SKM-1 (cell line): Measurements from ENCODE around the gene RECK.
A peak's percentile ranks its signal among the peaks of the same experiment; 100 is the strongest.
"Not testable (repeated sequence)": the region's sequence is repeated elsewhere in the genome, so short reads cannot be mapped to it uniquely, and the experiment has no call there.

Source experiments
- DNase-seq: peaks from one replicate; lab custom pipeline; 2025; ENCODE audit not compliant: unreplicated experiment; lab: John Stamatoyannopoulos, UW

The RECK gene

DNA sequence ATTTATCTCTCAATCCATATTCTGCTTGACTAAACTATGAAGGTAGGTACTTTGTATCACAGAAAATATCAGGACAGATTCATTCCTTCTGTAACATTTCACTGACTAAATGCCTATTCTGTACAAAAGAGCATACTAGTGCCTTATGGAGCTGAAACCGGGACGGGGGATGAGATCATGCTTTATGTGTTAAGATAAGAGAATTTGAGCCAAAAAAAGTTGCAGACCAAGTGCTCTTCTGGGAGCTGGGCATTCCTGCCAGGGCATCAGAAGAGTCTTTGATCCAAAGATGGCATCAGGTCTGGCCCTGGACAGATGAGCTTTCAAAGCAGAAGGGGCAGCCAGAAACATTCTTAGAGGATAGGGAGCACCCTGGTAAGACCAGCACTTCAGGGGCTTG lies 72.4 kb downstream of the RECK start:
- no peak for DNase-seq

DNA sequence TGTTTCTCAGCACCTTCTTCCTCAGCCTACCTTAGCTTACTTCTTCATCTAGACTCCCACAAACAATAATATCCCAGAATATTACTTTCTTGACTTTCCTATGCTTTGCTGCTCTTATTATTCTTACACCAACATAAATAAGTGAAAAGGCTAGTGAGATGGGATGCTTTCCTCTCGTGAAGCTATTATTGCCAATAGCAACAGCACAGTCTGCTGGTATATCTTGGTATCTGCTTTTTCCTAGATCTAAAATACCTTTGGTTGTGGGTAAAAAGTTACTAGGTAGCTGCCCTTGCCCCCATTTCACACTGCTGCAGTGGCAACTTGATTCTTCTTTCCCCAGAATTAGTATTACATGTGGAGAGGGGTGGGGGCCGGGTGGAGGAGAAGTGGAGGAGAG lies 73.7 kb downstream of the RECK start:
- DNase-seq, result no peak

GRCh38 chr9:36112516-36112915 lies 75.8 kb downstream of the RECK start:
- no peak for DNase-seq

DNA sequence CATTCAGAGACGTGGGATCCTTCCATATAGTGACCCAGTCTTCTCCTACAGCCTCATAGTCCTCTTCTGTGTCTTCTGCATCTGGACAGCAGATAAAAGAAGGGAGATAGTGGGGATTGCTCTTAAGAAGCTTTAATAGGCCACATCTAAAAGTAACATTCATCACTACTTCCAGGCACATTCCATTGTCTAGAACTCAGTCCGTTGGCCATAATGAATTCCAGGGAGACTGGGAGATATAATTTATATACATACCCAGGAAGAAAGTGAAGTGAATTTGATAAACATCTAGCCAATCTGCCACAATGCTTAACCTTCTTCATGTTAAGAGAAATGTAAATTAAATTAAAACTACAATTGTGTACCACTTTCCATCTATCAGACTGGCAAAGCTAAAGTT lies 77.3 kb downstream of the RECK start:
- no peak for DNase-seq

DNA sequence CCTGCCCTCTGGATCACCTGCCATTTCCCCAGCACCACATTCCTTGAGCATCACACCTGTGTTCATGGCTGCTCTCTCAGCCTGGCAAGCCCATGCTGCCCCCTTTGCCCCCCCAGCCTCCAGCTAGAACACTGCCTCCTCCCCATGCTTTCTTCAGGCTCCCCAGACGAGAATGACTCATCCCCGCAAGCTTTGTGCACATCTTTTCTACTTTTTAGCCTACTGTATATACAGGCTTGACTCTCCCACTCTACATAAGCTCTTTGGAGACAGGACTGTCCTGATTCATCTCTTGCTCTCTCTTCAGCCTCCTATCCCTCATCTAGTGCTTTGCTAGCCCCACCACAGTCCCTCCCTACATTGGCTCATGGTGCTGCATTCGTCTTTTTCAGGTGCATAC lies 79.9 kb downstream of the RECK start:
- no peak for DNase-seq

GRCh38 chr9:36118201-36118600 lies 81.5 kb downstream of the RECK start:
- DNase-seq, result no peak

- DNase-seq, result no peak
These were observed 82.0 kb downstream of the RECK start for GRCh38 chr9:36118706-36119105.

- DNase-seq, result no peak
These were observed 82.8 kb downstream of the RECK start for GRCh38 chr9:36119476-36119875.

GRCh38 chr9:36120705-36121104 lies 84.0 kb downstream of the RECK start:
- DNase-seq, result no peak

- DNase-seq, result no peak
These were observed 85.3 kb downstream of the RECK start for GRCh38 chr9:36121971-36122370.

DNA sequence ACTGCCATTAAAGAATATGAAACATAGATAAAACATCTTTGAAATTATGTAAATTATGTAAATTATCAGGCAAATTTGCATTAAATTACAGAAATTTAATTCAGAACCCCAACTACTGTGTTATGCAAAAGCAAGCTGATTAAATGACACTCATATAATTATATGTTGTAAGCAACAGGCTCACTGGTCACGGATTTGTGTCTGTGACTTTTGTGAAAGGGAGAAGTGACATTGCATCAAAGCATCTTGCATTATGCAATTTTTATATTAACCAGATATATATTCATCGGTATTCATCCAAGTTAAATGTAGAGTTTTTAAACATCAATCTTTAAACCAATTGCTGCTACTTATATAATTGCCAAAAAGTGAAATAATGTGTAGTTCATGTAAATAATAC lies 86.8 kb downstream of the RECK start:
- no peak for DNase-seq

DNA sequence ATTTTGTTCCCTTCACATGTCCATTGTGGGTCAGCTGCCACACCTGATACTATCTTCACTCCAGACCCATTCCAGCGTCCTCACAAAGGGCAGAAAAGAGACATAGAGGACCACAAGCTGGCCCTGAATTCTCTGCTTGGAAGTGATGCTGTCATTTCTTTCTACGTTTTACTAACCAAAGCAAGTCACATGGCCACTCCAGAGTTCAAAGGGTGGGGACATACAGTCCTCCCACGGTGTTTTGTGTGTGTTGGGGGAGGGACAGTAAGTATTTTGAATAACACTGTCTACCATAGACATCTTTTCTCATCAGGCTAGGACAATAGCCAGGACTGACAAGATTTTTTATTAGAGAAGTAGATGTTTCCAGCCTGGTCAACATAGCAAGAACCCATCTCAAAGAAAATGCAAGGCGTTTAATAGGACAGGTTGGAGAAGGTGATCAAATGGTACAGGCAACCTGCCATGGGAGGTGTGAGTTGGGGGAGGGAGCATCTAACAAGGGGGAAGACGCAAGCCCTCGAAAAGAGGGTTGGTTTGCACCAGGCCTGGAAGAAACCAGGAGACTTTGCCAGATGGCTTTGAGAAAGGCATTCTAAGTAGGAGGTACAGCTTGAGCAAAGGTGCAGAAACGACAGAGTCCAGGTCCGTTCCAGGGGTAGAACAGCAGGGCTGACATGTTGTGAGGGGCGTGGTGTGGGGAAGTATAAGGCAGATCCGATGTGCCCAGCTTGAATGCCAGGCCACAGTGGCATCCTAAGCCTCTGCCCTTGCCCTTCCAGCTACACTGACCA lies 88.5 kb downstream of the RECK start:
- DNase-seq, result no peak

DNA sequence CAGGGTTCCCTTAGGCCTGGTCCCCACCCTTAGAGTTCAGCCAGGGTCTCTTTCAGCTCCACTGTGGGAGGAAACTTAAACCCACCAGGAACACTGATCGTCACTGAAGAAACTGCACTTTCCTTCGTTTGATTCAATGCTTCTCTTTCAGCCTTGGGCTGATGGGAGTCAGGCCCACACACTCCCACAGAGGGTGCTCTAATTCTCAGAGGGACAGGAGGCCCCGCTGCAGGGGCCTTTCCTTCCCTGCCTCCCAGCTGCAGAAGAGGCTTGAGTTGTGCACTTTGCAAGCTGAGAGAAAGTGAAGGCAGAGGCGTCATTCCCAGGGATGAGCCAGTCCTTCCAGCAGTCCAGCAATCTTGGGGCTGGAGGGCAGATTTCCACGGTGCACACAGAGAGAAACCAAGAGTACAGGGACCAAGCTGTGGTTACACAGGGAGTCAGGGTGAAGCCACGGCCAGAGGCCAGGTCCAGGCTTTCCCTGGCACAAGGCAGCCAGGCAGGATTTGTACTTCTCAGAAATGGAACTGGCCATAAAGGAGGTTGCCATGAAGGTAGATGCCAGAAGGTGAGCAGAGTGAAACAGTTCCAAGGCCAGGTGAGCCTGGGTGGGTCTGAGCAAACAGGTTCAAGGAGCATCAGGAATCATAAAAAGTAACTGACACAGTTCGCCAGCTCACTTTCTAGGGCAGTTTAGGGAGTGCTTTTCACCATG lies 89.5 kb downstream of the RECK start:
- no peak for DNase-seq

- peak; percentile 95 for DNase-seq
These were observed 91.0 kb downstream of the RECK start for GRCh38 chr9:36127652-36128244.

- DNase-seq, result peak; percentile 69
These were observed 91.6 kb downstream of the RECK start for GRCh38 chr9:36128349-36128748.

DNA sequence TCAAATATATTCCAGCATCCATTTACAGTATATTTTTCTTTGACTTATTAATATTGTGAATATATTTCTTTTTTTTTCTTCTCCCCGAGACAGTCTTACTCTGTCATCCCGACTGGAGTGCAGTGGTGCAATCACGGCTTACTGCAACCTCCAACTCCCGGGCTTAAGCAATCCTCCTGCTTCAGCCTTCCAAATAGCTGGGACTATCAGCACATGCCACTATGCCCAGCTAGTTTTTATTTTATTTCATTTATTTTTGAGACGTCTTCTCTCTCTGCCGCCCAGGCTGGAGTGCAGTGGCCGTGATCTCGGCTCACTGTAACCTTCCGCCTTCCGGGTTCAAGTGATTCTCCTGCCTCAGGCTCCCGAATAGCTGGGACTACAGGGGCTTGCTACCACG lies 92.4 kb downstream of the RECK start:
- DNase-seq, result no peak

DNA sequence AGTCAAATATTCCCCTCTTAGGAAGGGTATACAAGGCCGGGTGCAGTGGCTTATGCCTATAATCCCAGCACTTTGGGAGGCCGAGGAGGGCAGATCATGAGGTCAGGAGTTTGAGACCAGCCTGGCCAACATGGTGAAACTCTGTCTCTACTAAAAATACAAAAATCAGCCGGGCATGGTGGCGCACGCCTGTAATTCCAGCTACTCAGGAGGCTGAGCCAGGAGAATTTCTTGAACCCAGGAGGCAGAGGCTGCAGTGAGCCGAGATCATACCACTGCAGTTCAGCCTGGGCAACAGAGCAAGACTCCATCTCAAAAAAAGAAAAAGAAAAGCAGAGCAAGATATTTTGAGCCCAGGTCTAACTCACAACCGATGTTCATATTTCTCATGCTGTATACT lies 95.0 kb downstream of the RECK start:
- not testable (repeated sequence) for DNase-seq

GRCh38 chr9:36132086-36132485 lies 95.4 kb downstream of the RECK start:
- DNase-seq, result no peak

GRCh38 chr9:36134761-36135505 lies 98.2 kb downstream of the RECK start:
- DNase-seq, result no peak

DNA sequence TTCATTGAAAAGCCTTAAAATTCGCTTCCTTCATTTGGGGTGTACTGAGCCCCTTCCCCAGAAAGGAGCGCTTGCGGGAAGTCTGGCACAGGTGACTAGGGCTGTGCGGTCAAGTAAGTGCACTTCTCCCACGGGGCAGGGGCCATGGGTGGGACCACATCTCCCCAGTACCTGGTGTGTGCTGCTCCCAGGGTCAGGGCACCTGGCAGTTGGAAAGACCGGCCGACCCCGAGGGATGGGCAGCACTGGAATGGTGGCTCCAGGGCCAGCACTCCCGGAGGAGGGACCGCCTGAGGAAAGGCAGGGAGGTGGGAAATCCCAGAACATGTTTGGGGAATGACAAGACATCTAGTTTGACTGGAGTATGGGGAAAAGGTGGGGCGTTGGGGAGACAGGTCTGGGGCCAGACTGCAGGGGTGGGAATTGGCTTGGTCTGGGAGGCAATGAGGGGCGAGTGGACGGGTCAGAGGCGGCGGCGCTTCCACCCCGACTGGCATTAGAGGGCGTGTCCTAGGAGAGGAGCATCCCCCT lies 99.1 kb downstream of the RECK start:
- DNase-seq, result no peak

DNA sequence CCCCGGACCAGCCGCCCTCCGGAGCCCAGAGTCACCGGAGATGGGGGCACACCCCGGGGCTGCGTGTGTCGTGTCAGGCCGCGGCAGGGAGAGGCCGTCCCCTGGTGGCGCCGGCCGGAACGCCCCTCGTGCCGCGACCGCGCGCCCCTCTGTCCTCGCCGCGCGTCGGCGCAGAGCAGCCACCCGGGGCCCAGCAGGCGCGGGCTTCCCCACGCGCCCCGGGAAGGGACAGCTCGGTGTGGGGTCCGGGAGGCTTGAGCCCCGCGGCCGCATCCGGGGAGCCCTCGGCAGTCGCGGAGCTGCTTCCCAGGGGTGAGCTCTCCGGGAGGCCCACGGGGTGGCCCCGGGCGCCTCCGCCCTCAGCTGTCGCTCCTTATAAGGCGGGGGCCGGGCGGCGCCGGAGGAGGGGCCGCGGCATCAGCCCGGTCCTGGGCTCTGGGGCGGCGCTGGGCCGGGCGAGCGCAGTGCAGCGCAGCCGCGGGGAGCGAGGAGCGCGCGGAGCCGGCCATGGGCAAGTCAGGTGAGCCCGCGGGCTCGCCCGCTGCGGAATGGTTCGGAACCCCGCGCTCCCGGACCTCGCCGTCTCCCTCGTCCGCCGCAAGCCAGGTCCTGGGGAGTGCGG lies 99.7 kb downstream of the RECK start, which contains the start of gene GLIPR2:
GLIPR2 (plus strand) TSS at position 462 of the 622 bp plus-strand sequence; CDS start at position 508, 46 bp downstream.
- DNase-seq, result peak; percentile 24
